NCI-H2029 treated with DMSO at 0.1 percent for 48 hours (cell line): Measurements from ENCODE around the gene CKMT1A.

ENCODE experiments used
- DNase-seq: peaks from one replicate; lab custom pipeline; 2025; lab: John Stamatoyannopoulos, UW

The CKMT1A gene

DNA sequence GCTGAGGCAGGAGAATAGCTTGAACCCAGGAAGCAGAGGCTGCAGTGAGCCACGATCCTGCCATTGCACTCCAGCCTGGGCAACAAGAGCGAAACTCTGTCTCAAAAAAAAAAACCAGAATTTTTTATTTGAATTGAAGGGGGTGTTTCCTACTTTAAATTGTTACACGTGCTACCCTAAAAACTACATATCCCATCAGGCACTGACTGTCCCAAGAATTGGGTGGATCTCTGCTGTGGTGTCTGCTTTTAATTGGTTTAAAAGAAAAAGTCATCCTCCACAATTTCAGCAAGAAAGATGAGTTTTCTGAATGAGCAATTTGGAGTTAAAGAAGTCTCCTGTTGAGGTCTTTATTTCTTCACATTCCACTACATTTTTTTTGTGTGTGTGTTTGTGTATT is 54.7 kb downstream of the CKMT1A start:
- no peak for DNase-seq
